Stomach (tissue), 9 donors: ENCODE measurements around the gene EGFR. TPM values are rescaled to one million over a fixed set of nuclear protein-coding genes. Genes with fewer than 3 reads are reported as not detected.

ENCODE experiments used
- DNase-seq, 2 donors: peaks; one replicate each; pipeline versions ENCODE4 v3.0.0 to v3.0.0-alpha.2; 2013 to 2019
- H3K27ac ChIP-seq, 5 donors: fragments of 200-600 bp in 4 of 5; sonication (generic) in 4 of 5; one replicate each; pipeline ENCODE4 v1.5.1; 2013 to 2019; ENCODE audit warnings: mild to moderate bottlenecking in 1 of 5, moderate library complexity in 1 of 5
- H3K27me3 ChIP-seq, 3 donors: fragments of 200-600 bp; sonication (generic); one replicate each; pipeline ENCODE4 v1.5.1; 2017 to 2019; ENCODE audit warnings: mixed run types in 1 of 3
- H3K36me3 ChIP-seq, 4 donors: fragments of 200-600 bp; sonication (generic); 1 replicate in 3 of 4; 2 replicates in 1 of 4; pipeline ENCODE4 v1.5.1; 2016 to 2019
- H3K4me1 ChIP-seq, 4 donors: fragments of 200-600 bp; sonication (generic); one replicate each; pipeline ENCODE4 v1.5.1; 2016 to 2019
- H3K4me3 ChIP-seq, 4 donors: fragments of 200-600 bp; sonication (generic) in 3 of 4; one replicate each; pipeline ENCODE4 v1.5.1; 2016 to 2019; ENCODE audit warnings: mild to moderate bottlenecking in 1 of 4
- H3K9me3 ChIP-seq, 4 donors: fragments of 200-600 bp; sonication (generic); one replicate each; pipeline ENCODE4 v1.5.1; 2016 to 2019
- CTCF ChIP-seq, 7 experiments: fragments of 450-650 bp in 4 of 7; fragments of 200-600 bp in 3 of 7; sonication (generic) in 3 of 7; IDR thresholded peaks; one replicate each; pipeline ENCODE4 v1.5.1; 2016 to 2019; ENCODE audit warnings: antibody characterized with exemption in 7 of 7, control low read depth in 2 of 7, mild to moderate bottlenecking in 1 of 7
- EP300 ChIP-seq: sonication (generic); formaldehyde crosslinking; IDR thresholded peaks from one replicate; pipeline ENCODE4 v1.6.1; 2017; ENCODE audit warnings: antibody characterized with exemption
- POLR2A ChIP-seq, 4 donors: fragments of 450-650 bp; IDR thresholded peaks; one replicate each; pipeline ENCODE4 v1.6.1; 2016; ENCODE audit warnings: antibody characterized with exemption in 4 of 4, control low read depth in 2 of 4, mild to moderate bottlenecking in 1 of 4, moderate library complexity in 1 of 4
- POLR2AphosphoS5 ChIP-seq, 3 donors: sonication (generic); formaldehyde crosslinking; IDR thresholded peaks; one replicate each; pipeline ENCODE4 v1.6.1; 2016; ENCODE audit warnings: antibody characterized with exemption in 3 of 3
- WGBS, 5 donors: extraction: QIAGEN DNeasy Blood & Tissue Kit in 3 of 5; methylation state at CpG; one replicate each; pipeline versions ENCODE4 v1.1.5 to v1.1.7; 2013 to 2018; 5-methylcytosine and 5-hydroxymethylcytosine counted together
- intact Hi-C: fragments of 100-400 bp; cut with DNase I; formaldehyde crosslinking; loops from one replicate; pipeline ENCODE4 v1.15.1; 2023; ENCODE audit warnings: low total_unique reads
- polyA plus RNA-seq, 3 donors: library from polyadenylated mRNA; stranded (reverse); fragments of 200-250 nt; gene quantifications; one replicate each; pipeline ENCODE4 v1.2.3, GENCODE V29; 2013
- total RNA-seq, 5 donors: library from RNA; depleted of rRNA; stranded (reverse); fragments of >200 nt; gene quantifications; one replicate each; pipeline versions ENCODE4 v1.1.0 to v1.2.3, GENCODE V29; 2014 to 2016
- donor health status: healthy with polysubstance abuse.
- donor health status: Bipolar disorder and iron deficiency.
- donor health status: healthy.

EGFR gene
- total and polyA plus RNA-seq, 8 donors, result 3.4 to 43.4 (median 32.6) TPM

- 27 to 56% (median 42%) methylated on average over 27 to 42 of the region's 42 CpGs for WGBS, 5 donors
- peak; percentile 72 to 85 for DNase-seq
These were observed 59.9 kb downstream of the EGFR start for GRCh38 chr7:55078465-55079372.

GRCh38 chr7:55080000-55080623 lies 61.3 kb downstream of the EGFR start:
- H3K9me3 ChIP-seq, result no peaks in the 10 kb centered on the region
- DNase-seq, result no peak
- no peaks in the 10 kb centered on the region for H3K27me3 ChIP-seq
- H3K4me1 ChIP-seq, result peaks cover 41 to 83% (median 62%) of the 10 kb centered on the region in 4 donors
- intact Hi-C loops, result no loop called here
- TF ChIP-seq CTCF (IDR thresholded peaks at IDR 0.05) (no peak), EP300 (no peak), POLR2AphosphoS5 (IDR thresholded peaks at IDR 0.05) (no peak), POLR2A (IDR thresholded peaks at IDR 0.05) (no peak)
- peak overlapping the region in 4 of 5 donors; percentile 84 to 88 (median 86) for H3K27ac ChIP-seq
- no peak overlapping the region for H3K4me3 ChIP-seq
- no peaks in the 10 kb centered on the region for H3K36me3 ChIP-seq

More at GRCh38 chr7:55078465-55079372, 59.9 kb downstream of the EGFR start:
- Histone ChIP-seq H3K27ac (peak overlapping the region; percentile 84 to 88 (median 86)), H3K4me3 (peak overlapping the region in 3 of 4 donors; percentile 9 to 26 (median 25)), H3K36me3 (no peaks in the 10 kb centered on the region), H3K27me3 (no peaks in the 10 kb centered on the region), H3K4me1 (peaks cover 44 to 92% (median 67%) of the 10 kb centered on the region in 4 donors), H3K9me3 (no peaks in the 10 kb centered on the region)
- TF ChIP-seq EP300 (no peak), POLR2AphosphoS5 (IDR thresholded peaks at IDR 0.05) (peak in 2 of 3 donors; percentile 34 to 59), POLR2A (IDR thresholded peaks at IDR 0.05) (no peak), CTCF (IDR thresholded peaks at IDR 0.05) (peak in 1 of 7 experiments; percentile 19)
- intact Hi-C loops, result no loop called here

- H3K27ac ChIP-seq, result peak overlapping the region; percentile 1 to 85 (median 62)
- intact Hi-C loops, result no loop called here
- no peak for TF ChIP-seq CTCF (IDR thresholded peaks at IDR 0.05)
- TF ChIP-seq POLR2AphosphoS5 (IDR thresholded peaks at IDR 0.05), result no peak
- no peak for TF ChIP-seq POLR2A (IDR thresholded peaks at IDR 0.05)
- no peak for TF ChIP-seq EP300
- WGBS, 5 donors, result 18 to 38% (median 30%) methylated on average over 7 of the region's 7 CpGs
- no peak overlapping the region for H3K4me3 ChIP-seq
- peak in 1 of 2 donors; percentile 37 for DNase-seq
- no peaks in the 10 kb centered on the region for H3K9me3 ChIP-seq
- no peaks in the 10 kb centered on the region for H3K27me3 ChIP-seq
- H3K36me3 ChIP-seq, result no peaks in the 10 kb centered on the region
- H3K4me1 ChIP-seq, result peaks cover 43 to 83% (median 65%) of the 10 kb centered on the region in 4 donors
These were observed 62.3 kb downstream of the EGFR start for GRCh38 chr7:55081068-55081467.

- Histone ChIP-seq H3K36me3 (no peaks in the 10 kb centered on the region), H3K4me1 (peaks cover 49 to 83% (median 65%) of the 10 kb centered on the region in 4 donors), H3K4me3 (no peak overlapping the region), H3K27ac (peak overlapping the region; percentile 1 to 85 (median 62)), H3K27me3 (no peaks in the 10 kb centered on the region), H3K9me3 (no peaks in the 10 kb centered on the region)
- intact Hi-C loops, result no loop called here
- 28 to 42% (median 36%) methylated on average over 7 of the region's 7 CpGs for WGBS, 5 donors
- TF ChIP-seq CTCF (IDR thresholded peaks at IDR 0.05) (no peak), POLR2A (IDR thresholded peaks at IDR 0.05) (no peak), EP300 (no peak)
- DNase-seq, result peak in 1 of 2 donors; percentile 44
These were observed 62.8 kb downstream of the EGFR start for GRCh38 chr7:55081472-55082227.
